SH-SY5Y (cell line): ENCODE measurements around the gene LMTK3.

Experiments
- GATA2 ChIP-seq: IDR thresholded peaks from 2 replicates; pipeline ENCODE4 v1.6.1; 2011; ENCODE audit warnings: mild to moderate bottlenecking, low read depth, low read length
- GATA3 ChIP-seq: IDR thresholded peaks from 2 replicates; pipeline ENCODE4 v1.6.1; 2011; ENCODE audit warnings: low read depth, mild to moderate bottlenecking, low read length, moderate library complexity

DNA sequence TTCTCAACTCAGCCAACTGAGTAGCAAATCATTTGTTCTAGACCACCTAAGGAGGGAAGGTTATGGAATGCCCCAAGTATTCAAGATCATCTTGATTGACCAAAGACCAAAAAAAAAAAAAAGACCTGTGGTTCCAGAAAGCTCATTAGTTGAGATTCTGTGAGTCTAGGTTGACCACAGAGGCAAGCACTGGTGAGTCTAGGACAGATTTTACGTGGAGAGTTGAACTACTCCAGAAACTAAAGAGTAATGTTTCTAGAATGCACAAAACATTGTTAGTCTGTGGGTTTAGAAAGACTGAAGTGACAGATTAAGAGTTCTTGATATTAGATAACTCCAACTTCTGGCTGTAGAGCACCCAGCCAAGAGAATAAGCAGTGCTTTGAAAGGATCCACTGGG, 46.4 kb downstream of the LMTK3 start:
- no peak for TF ChIP-seq GATA3
- no peak for TF ChIP-seq GATA2
